Measurements from ENCODE around the gene GLTP. TPM values are rescaled to one million over a fixed set of nuclear protein-coding genes. Genes with fewer than 3 reads are reported as not detected.

GLTP gene
- total RNA-seq, 4 donors from 2014 or later = 18.3 to 34.0 (median 22.4) TPM

DNA sequence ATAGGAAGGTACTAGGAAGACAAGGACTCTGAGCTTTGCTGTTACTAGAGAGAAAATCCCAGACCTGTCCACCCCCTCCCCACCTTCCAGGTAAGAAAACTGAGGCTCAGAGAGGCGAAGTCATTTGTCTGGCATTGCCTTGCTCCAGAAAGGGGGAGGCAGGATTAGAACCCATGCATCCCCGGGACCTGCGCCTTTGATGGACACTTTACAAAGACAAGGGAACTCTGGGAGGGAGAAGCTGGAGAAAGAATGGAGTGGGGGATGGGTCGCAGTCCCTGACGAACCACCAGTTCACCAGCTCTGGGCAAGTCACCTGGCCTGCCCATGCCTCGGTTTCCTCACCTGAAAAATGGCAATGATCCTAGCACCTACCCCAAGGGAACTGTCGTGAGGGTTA lies 57.9 kb downstream of the GLTP start:
- no peak overlapping the region for H3K27ac ChIP-seq
- H3K4me3 ChIP-seq = no peak overlapping the region
- in situ Hi-C loops (cut with MboI; ENCODE audit: low sequenced_read_pairs in 4 of 4) (no loop called here), intact Hi-C loops (cut with DNase I; ENCODE audit: low total_unique reads) (no loop called here)
- H3K4me1 ChIP-seq = peaks cover 0 to 6% of the 10 kb centered on the region in 2 donors
- TF ChIP-seq CTCF (IDR thresholded peaks at IDR 0.05 in 4 of 5, conservative IDR thresholded peaks at IDR 0.05 in 1 of 5) (no peak), POLR2A (IDR thresholded peaks at IDR 0.05) (no peak)
- H3K9me3 ChIP-seq = no peaks in the 10 kb centered on the region
- DNase-seq (no peak), ATAC-seq (no peak)
- H3K27me3 ChIP-seq = peaks cover 0 to 6% (median 0%) of the 10 kb centered on the region in 3 donors
- no peaks in the 10 kb centered on the region for H3K36me3 ChIP-seq

DNA sequence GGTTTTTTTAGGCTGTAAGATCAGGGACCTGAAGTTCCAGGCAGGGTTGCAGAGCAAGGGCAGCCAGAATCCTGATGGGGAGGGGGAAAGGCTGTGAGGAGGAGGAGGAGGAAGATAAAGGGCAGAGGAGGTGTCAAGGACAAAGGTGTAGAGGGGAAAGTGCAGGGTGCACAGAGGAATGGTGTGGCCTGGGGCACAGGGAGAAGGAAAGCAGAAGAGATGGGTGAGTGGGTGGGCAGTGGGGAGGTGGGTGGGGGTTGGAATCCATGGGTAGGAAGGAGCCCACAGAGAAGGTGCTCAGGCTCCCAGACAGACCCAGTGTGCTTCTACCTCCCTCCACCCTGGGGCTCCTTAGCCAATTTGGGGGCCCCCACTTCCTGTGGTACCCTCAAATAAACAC lies 58.4 kb downstream of the GLTP start:
- Histone ChIP-seq H3K4me3 (no peak overlapping the region), H3K27me3 (peaks cover 0 to 6% (median 0%) of the 10 kb centered on the region in 3 donors), H3K36me3 (no peaks in the 10 kb centered on the region), H3K4me1 (peaks cover 0 to 6% of the 10 kb centered on the region in 2 donors), H3K9me3 (no peaks in the 10 kb centered on the region), H3K27ac (no peak overlapping the region)
- in situ Hi-C loops (cut with MboI; ENCODE audit: low sequenced_read_pairs in 4 of 4) = no loop called here
- intact Hi-C loops (cut with DNase I; ENCODE audit: low total_unique reads) = no loop called here
- ATAC-seq = no peak
- no peak for DNase-seq
- no peak for TF ChIP-seq POLR2A (IDR thresholded peaks at IDR 0.05)
- no peak for TF ChIP-seq CTCF (IDR thresholded peaks at IDR 0.05 in 4 of 5, conservative IDR thresholded peaks at IDR 0.05 in 1 of 5)

- no peak for TF ChIP-seq CTCF (IDR thresholded peaks at IDR 0.05 in 4 of 5, conservative IDR thresholded peaks at IDR 0.05 in 1 of 5)
- TF ChIP-seq POLR2A (IDR thresholded peaks at IDR 0.05) = no peak
- no peaks in the 10 kb centered on the region for H3K36me3 ChIP-seq
- in situ Hi-C loops (cut with MboI; ENCODE audit: low sequenced_read_pairs in 4 of 4) = no loop called here
- DNase-seq = no peak
- no peak overlapping the region for H3K4me3 ChIP-seq
- no peaks in the 10 kb centered on the region for H3K9me3 ChIP-seq
- no peak overlapping the region for H3K27ac ChIP-seq
- intact Hi-C loops (cut with DNase I; ENCODE audit: low total_unique reads) = no loop called here
- no peak for ATAC-seq
- peaks cover 0 to 6% of the 10 kb centered on the region in 2 donors for H3K4me1 ChIP-seq
- peaks cover 0 to 6% (median 0%) of the 10 kb centered on the region in 3 donors for H3K27me3 ChIP-seq
Measured at GRCh38 chr12:109820816-109821381, 59.4 kb downstream of the GLTP start.

- no peak for ATAC-seq
- Histone ChIP-seq H3K27me3 (peaks cover 0 to 6% (median 0%) of the 10 kb centered on the region in 3 donors), H3K27ac (no peak overlapping the region), H3K36me3 (no peaks in the 10 kb centered on the region), H3K4me1 (peaks cover 0 to 6% of the 10 kb centered on the region in 2 donors), H3K4me3 (no peak overlapping the region), H3K9me3 (no peaks in the 10 kb centered on the region)
- intact Hi-C loops (cut with DNase I; ENCODE audit: low total_unique reads) (no loop called here), in situ Hi-C loops (cut with MboI; ENCODE audit: low sequenced_read_pairs in 4 of 4) (no loop called here)
- TF ChIP-seq POLR2A (IDR thresholded peaks at IDR 0.05) = no peak
- TF ChIP-seq CTCF (IDR thresholded peaks at IDR 0.05 in 4 of 5, conservative IDR thresholded peaks at IDR 0.05 in 1 of 5) = no peak
- DNase-seq = no peak
Measured at GRCh38 chr12:109818905-109819500, 61.3 kb downstream of the GLTP start.
